CD4-positive, alpha-beta T cell treated with Interleukin-6 for 4 hours (primary cell): Measurements from ENCODE around the gene CABLES1.
A peak's percentile ranks its signal among the peaks of the same experiment; 100 is the strongest.
"Not testable (repeated sequence)": the region's sequence is repeated elsewhere in the genome, so short reads cannot be mapped to it uniquely, and the experiment has no call there.

Experiments
- DNase-seq: peaks from one replicate; pipeline ENCODE4 v3.0.0-alpha.2; 2020; ENCODE audit warnings: mixed read lengths

Gene CABLES1

DNA sequence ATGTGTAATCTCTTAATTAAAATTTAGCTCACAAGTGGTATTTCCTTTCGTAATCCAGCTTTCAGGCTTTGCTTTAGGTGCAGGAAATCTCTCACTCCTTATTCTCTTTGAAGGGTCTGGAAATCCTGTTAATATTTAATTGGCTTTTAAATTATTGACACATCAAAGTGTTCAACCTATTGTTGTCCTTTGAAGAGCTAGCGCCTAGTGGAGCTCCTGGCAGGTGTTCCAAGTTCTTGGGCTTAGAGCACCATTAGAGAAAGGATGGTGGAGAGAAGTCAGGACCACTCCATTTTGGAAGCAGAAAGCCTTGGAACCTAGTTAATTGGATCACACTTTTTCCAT is 92.4 kb downstream of the CABLES1 start:
- no peak for DNase-seq

DNA sequence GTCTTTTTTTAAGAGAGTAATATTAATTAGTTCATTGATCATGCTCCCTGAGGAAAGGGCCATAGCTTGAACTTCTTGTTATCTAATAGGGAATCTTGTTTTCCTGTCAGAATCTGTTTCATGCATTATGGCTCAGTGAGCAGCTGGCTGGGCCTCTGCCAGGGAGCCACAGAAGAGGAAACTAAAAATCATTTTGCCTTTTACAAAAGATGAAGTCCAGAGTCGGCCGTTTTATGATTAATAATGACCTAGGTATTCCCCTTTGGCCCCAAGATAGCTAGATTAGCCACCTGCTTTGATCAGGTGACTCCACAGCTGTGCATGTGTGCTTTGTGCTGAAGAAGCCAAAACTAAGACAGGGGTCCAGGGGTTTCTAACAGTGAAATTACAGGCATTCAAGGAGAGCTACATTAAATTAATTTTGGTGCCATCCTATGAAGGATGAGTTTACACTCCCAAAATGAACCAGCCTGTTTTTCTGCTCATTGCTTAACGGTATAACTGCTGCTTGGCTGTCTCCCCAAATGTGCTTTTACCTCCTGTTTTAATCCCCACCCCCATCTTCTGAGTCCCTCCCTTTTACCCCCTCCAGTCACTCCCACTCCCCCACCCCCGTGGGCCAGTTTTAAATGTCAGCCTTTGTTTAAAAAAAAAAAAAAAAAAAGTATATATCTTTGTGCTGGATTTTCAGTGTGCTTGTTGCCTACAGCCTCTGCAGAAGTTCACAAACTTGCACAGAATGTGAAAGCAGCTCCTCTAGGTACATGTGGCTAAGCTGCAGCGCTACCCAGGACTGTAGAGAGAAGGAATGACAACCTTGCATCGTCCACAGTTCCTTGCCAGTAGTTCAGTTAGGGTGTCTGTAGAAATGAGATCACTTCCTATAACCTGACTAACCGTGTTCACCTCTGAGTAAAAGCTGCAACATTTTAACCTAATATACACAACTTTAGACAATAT is 93.1 kb downstream of the CABLES1 start:
- peak; percentile 16 for DNase-seq

DNA sequence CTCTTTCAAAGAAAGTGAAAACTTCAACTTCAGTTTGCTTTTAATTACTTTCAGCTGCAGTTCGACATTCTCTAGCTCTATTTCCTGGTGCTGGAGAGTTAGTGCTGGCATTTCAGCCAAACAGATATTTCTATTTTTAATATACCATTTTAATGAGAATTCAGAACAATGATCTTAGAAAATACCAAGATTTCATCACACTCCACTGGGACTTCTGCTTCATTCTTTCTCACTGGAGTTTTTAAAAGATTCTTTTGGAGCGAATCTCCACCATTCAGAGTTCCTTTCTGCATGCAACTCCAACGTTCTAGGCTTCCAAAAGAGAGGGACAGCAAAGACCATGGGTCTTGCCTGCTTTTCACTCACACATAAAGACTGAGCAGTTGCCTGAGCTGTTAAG is 94.2 kb downstream of the CABLES1 start:
- DNase-seq = no peak

DNA sequence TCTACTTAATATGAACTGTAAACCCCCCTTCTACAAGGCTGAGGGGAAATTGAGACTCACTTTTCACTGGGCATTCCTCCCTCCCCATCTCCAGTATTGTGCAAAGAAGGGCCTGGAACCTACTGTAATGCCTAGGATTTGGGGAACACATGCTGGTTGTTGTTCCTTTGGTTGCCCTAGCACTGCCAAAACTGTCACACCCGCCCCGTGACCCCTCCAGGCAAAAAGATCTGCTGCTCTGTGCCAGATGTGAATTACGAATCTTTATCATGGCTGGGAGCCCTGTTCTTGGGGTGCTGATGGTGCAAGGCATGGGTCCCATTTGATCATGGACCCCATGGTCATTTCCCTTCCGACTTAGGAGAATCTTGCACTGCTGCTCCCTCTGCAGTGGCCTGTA is 95.4 kb downstream of the CABLES1 start:
- DNase-seq = no peak

DNA sequence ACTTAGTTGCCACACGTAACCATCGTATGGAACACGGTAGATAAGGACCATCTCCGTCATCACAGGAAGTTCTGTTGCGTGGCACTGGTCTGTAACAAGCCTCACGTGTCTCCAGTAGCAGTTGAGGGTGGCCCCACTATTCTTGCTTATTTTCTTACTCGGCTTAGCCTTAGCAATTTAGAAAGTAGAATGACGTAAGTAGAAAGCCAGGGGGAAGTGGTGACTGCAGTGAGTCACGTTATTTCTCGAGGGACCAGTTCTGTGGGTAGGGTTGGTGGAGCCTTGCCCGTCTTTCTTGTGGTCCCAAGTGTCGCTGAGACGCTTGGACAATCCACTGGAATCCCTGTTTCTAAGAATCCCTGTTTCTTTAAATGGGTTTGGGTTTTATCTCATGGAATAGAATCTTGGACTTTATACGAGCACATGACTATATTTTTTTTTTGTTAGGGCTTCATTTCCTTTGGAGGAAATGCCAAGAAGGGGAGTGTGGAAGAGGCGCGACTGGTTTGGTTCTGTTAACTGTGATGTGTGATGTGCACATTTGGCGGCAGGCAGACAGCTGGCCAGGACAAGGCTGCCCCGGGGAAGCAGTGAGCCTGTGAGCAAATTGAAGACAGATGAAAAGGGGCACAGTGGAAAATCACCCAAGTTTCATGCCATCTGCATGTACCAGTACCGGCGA is 96.2 kb downstream of the CABLES1 start:
- peak; percentile 60 for DNase-seq

DNA sequence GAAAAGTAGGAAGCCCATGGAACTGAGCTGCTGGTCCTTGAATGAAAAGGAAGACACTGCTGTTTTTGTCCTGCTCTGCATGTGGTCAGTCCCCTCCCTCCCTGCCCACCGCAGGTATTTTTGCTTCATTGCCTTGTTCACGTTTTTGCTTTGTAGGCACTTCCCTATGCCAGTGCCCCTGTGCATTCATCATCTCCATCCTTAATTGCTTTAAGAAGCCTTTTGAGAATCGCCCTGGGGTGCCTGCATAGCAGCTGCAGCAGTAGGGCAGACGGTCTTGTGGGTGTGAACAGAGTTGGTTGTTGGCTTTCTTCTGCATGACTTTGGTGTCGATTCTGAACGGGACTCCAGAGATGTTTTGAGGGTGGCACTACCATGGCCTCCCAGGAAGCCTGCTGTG is 97.0 kb downstream of the CABLES1 start:
- no peak for DNase-seq

DNA sequence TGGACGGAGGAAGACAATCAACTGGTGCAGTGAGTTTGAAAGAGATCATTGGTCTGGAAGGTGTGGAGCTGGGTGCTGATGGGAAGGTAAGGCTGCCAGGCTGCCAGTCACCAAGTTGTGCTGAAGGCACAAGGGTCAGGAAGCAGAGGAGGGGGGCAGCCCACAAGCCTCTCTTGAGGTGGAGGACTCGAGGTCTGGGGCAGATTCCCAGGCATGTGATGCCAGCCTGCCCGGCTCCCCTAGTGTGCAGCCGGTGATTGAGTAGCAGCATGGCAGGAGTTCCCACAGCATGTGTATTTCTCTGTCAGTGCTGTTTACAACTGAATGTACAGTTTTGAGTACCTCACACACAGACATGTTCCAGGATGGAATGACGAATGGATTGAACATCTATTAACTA is 99.3 kb downstream of the CABLES1 start:
- no peak for DNase-seq

DNA sequence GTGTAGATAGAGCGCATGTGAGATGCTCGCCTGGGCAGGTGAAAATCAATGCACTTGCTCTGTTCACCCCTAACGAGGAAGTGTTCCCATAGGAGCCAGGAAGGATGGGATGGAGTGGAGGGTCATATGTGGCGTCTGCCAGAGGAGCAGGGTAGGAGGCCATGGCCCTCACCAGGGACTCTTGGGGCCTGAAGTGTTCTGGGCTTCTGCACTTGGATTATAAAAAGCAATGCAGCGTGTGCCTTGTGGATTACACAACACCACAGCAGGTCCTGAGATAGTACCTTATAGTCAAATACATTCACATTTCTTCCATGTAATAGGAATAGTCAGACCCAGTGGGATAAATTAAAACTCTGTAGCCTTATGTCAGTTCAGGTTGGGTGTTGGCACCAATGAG is 100.1 kb downstream of the CABLES1 start:
- DNase-seq = no peak

DNA sequence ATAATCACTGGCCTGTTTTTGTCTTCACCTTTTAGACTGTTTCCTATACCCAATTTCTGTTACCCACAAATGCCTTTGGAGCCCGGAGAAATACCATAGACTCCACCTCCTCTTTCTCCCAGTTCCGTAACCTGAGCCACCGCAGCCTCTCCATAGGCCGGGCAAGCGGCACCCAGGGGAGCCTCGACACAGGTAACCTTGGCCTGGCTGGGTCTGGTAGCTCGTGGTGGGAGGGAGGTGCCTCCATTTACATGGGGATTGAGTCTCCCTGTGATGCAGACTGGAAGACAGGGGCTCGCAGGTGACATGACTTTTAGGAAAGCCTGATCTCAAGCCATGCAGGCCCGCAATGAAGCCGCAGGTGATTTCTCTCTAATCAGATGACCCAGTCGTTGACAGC is 100.6 kb downstream of the CABLES1 start:
- no peak for DNase-seq

DNA sequence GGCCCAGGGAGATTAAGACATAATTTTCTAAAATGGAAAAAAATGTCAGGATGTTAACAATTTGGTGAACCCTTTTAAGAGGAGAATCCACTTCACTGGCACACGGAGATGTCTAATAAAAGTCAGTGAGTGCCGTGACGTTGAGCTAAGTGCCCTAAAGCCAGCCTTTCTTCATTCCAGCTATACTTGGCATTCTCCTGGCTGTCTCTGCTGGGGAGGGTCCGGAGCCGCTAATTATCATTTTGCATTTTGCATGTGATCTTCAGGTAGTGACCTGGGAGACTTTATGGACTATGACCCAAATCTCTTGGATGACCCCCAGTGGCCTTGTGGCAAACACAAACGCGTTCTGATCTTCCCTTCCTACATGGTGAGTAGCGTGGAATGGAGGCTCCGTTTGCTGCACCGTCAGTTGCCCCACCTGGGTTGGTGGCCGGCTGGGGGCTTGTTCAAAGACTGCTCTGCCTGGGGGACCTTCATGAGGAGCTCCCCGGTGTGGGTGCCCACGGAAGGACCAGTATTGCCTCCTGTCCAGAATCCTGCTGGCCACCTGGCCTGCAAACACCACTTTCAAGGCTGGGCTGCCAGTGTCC is 101.7 kb downstream of the CABLES1 start:
- DNase-seq = no peak

DNA sequence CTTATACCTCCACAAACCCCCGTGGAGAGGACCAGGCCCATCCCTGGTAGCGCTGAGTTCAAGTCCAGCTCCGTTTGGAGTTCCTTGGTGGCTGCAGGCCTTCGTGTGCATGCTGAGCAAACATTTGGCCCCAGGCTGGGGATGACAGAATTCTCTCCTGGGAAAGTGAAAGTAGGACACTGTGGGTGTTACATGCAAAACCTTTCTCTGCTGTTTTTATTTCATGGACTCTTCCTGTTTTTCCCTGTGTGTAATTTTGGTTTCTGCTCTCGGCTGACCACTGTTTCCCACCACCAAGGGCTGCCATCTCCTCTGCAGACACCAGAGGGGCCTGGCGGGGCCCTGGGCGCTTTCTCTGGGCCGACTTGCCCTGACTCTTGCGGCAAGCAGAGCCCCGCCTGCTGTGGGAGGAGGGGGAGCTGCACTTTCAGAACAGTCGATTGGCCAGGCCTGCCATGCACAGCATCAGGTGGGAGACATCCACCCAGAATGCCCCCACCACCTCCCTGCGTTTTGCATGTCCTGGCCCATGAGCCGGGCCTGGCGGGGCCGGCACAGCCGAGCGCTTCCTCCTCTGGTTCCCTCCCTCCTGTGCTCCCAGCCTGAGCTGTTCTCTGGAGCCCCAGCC is 102.4 kb downstream of the CABLES1 start:
- peak; percentile 48 for DNase-seq

DNA sequence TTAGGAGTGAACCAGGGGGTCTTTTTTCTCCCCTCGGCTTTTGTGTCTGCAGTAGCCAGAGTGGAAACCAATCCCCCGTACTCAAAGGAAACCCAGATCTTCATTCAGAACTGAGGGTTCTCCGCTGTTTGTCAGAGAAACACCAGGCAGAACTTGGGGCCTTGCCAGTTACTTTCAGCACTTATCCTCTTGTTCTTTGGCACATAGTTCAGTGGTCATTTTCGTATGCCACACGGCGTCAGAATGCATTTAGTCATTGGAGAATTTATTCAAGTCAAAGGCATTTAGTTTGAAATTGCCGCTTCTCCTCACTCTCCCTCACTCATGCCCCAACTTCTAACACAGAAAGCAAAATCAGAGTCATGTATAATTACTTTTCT is 102.9 kb downstream of the CABLES1 start:
- no peak for DNase-seq

DNA sequence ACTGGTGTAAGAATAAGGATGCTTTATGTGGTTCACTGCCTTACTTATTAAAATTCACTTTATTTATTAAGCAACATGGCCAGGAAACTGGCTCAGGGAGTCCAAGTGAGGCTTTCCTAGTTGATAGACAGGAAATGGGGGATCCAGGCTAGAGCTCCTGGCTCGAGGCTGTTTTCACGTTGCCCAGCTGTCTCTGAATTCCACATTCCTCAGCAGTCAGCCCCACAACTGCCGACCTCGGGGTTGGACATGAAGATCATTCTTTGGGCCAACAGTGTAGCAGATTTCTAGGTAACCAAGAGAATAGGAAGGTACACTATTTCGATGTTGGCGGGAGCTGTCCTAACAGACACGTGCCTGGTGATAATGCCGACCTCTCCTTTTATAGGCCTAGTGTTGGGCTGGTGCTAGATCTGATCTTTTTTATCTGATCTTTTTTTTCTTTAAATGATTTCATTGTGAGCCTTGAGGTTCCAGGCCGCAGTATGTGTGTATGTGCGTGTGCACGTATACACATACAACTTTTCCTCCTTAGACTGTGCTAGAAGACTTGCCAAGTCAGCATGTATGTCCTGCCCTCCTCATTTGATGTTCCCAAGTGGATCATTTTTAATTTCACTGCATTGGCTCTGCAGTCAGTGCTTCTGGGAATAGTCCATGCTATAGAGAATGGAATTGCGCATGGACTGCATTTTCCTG is 103.5 kb downstream of the CABLES1 start:
- no peak for DNase-seq

DNA sequence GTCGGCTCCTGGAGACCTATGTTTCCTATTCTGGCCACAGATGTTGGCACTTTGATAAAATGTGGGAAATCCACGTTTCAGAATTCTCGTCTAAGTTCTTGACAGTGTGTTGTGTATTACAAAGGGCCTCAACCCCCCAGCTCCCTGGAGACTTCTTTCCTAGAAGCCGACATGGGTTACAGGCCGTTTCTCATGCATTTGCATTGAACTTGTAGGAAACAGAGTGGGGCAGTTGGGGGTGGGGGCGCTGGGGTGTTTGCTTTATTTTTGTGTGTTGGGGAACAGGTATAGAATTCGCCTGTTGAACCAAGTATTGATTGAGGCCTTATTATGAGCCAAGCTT is 104.0 kb downstream of the CABLES1 start:
- DNase-seq = no peak

DNA sequence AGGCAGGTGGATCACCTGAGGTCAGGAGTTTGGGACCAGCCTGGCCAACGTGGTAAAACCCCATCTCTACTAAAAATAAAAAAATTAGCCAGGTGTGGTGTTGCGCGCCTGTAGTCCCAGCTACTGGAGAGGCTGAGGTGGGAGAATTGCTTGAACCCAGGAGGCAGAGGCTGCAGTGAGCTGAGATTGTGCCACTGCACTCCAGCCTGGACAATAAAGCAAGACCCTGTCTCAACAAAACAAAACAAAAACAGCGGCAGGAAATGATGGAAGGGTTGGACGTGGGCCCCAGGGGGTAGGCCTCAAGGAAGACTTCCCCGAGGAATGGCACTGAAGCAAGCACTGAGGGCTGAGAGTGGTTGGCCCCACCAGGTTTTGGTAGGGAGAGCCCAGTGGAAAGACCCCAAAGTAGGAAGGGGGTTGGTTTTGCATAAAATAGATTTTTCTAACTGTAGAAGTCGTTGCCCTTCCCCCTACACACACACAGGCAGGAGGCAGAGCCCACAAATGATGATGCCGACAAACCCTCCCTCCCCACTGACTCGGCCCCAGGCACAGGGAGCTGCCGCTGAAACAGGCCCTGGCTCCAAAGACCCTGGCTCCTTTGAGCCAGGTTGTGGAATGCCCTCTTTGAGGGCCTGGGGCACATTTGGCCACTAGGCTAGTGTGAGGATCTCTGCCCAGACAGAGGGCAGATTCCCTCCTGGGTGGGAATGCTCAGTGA is 104.8 kb downstream of the CABLES1 start:
- DNase-seq = no peak

DNA sequence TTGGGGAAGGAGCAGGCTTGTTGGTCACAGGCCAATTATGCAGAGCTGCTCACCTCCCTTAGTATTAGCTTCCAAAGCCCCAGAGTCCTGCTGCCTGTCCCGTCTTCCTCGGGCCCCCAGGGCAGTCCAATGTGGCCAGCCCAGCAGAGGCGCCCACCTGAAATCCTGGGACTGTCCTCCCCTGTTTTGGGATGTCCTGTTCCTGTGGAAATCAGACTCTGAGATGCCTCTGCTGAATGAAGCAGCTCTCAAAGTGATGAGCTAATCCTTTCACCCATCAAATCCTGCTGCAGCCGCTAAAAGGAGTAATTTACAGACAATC is 105.3 kb downstream of the CABLES1 start:
- no peak for DNase-seq

DNA sequence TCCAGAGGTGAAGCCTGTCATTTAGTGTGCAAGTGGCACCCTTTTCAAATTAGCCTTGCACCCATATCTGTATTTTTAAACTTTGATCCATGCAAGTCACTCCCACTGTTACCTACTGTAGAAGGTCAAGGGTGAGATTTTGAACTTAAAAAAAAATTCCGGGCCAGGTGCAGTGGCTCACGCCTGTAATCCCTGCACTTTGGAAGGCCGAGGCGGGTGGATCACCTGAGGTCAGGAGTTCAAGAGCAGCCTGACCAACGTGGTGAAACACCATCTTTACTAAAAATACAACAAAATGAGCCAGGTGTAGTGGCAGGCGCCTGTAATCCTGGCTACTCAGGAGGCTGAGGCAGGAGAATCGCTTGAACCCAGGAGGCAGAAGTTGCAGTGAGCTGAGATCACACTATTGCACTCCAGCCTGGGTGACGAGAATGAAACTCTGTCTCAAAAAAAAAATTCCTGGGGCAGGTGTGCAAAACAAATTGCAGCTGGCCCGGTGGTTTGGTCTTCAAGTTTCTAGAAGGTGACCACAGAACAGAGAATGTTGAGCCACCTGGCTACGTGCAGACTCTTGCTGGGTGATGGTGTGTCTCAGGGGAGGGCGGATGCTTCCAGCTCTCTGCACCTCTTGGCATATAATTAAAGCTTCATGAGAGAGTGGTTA is 106.7 kb downstream of the CABLES1 start:
- DNase-seq = not testable (repeated sequence)

DNA sequence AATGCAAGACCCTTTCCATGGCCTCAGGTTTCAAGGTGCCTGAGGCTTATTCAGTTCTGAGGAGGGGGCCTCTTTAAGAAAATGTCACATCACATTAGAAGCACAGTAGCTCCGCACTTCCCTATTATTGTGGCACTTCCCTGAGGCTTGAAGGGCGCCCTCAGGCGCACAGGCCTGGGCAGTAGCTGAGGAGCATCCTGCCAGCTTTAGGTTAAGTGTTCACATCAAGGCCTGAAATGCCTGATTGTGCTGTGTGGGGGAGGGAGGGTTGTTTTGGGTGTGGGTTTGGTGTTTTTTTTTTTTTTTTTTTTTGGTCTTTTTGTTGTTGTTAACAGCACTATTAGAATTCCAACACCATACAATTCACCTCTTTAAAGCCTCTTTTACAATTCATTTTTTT is 107.9 kb downstream of the CABLES1 start:
- no peak for DNase-seq

DNA sequence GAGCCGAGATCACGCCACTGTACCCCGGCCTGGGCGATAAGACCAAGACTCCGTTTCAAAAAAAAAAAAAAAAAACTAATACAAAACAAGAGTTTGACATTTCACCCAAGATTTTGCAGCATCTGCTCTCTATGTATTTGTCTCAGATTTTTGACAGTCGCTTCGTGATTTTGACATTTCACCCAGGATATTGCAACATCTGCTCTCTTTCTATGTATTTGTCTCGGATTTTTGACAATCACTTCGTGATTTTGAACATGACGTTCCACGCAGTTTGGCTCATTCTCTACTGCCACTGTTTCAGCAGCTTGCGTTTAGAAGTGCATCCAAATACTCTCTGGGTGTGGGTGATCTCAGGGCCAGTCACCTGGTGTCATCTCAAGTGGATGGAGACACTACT is 108.5 kb downstream of the CABLES1 start:
- no peak for DNase-seq

DNA sequence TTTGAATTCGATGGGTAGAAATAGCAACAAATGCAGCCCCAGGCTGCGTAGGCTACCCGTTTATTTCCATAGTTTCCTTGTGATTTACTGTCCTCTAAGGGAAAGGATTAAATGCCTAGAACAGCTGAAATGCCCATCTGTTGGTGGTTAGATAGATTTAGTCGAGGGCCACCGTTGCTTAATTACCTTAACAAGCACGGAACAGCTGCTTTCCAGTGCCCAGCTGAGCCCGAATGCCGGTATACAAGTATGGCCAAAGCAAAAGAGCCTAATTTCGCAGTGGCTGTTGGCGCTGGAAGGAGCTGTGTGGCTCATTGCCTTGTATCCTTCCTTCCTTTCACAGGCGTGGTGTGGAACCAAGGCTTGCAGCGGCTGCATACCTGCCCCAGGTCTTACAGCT is 109.1 kb downstream of the CABLES1 start:
- DNase-seq = no peak

DNA sequence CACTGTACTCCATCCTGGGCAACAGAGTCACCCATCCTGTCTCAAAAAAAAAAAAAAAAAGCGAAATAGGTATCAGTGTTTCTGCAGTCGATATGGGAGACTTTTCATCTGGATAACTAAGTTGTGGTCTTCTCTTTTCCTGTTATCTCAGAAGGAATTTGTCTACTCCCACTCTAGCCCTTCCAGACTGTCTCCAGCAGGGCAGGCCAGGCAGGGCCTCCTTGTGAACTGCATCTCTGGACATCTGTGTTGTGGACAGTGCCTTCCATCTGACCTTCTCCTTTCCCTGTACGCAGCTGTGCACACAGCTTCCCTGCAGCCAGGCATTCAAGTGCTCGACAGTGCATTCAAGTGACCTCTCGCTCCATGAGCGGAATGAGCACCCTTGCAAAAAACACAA is 110.2 kb downstream of the CABLES1 start:
- no peak for DNase-seq

DNA sequence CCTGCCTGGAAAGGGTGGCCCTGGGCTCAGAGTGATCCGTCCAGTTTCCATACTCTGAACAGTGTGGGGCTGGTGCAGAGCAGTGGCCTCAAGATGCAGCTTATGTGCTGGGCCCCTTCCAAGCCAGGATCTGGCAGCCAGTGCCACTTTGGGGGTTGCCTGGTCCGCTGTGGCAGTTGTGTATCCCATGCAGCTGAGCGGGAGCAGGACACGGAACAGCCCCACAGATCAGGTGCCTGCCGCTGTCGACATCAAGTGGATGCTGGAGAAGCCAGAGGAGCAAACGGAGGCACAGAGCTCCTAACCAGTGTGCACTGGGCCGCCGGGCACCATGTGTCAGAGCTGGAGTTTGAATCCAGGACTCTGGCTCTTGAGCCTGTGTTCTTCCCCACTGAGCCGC is 112.0 kb downstream of the CABLES1 start:
- no peak for DNase-seq
